ENCODE measurements around the gene WHRN.

WHRN gene

DNA sequence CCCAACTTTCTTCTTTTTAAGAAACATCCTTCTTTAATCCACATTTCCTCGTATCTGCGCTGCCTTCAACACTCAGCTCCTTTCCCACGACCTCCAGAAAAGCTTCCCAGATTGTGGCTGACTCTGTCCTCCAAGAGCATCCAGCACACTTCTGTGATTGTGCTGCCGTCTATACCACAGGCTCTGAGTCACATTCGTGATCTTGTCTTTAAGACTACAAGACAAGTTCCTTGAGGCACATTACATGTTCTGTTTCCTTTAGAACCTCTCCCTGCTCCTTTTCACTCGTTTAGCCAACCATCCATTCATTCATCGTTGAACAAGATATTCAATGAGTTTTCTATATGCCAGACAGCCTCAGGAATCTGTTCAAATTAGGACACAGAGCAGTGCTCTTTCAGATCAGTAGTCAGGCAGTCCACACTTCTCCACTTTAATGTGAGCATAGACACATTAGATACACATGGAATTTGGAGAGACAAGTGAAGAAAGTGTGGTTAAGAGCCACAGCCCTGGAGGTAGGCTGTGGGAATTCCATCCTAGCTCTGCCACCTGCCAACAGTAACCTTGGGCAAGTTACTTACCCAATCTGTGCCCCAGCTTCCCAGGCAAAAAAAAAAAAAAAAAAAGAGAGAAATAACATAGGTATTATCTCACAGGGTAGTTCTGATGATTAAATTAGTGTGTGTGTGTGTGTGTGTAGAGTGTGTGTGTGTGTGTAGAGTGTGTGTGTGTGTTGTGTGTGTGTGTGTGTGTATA lies 18.9 kb downstream of the WHRN start:
- in situ Hi-C loops (cut with MboI; ENCODE audit: low pct_unique_long_range_greater_than_20kb, low sequenced_read_pairs, unreplicated experiment): no loop called here
- TF ChIP-seq, protein P1, sequence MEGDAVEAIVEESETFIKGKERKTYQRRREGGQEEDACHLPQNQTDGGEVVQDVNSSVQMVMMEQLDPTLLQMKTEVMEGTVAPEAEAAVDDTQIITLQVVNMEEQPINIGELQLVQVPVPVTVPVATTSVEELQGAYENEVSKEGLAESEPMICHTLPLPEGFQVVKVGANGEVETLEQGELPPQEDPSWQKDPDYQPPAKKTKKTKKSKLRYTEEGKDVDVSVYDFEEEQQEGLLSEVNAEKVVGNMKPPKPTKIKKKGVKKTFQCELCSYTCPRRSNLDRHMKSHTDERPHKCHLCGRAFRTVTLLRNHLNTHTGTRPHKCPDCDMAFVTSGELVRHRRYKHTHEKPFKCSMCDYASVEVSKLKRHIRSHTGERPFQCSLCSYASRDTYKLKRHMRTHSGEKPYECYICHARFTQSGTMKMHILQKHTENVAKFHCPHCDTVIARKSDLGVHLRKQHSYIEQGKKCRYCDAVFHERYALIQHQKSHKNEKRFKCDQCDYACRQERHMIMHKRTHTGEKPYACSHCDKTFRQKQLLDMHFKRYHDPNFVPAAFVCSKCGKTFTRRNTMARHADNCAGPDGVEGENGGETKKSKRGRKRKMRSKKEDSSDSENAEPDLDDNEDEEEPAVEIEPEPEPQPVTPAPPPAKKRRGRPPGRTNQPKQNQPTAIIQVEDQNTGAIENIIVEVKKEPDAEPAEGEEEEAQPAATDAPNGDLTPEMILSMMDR (IDR thresholded peaks at IDR 0.05; ENCODE audit: extremely low read depth, insufficient read depth, missing control alignments): no peak

DNA sequence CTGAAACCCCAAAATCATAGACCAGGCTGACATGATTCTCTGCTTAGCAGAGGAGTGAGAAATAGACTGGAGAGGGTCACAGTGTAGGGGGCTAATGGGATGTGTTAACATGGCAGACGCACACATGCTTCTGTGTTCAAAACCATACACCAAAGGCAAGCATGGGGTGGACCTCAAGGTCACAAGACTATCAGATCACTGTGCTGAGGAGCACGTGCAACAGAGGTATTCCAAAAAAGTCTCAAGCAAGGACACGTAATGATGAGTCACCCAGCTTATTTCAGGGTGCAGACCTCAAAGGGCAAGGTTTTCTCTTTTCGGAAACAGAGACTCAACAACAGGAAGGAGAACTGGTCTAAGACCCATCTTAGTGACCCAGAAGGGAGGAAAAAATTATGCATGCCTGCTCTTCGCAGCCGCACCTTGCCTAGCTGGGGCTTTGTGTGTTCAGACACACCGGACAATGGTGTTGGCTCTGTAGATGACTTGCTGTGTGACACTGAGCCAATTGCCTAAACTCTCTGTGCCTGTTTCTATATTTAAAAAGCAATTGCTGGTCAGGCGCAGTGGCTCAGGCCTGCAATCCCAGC lies 20.3 kb downstream of the WHRN start:
- peak; percentile 42 for DNase-seq (ENCODE audit: low spot score)
- TF ChIP-seq, protein P1 (IDR thresholded peaks at IDR 0.05; ENCODE audit: extremely low read depth, insufficient read depth, missing control alignments): no peak
- in situ Hi-C loops (cut with MboI; ENCODE audit: low pct_unique_long_range_greater_than_20kb, low sequenced_read_pairs, unreplicated experiment): no loop called here

More for the DNA sequence above, 18.9 kb downstream of the WHRN start:
- no peak for DNase-seq (ENCODE audit: low spot score)

DNA sequence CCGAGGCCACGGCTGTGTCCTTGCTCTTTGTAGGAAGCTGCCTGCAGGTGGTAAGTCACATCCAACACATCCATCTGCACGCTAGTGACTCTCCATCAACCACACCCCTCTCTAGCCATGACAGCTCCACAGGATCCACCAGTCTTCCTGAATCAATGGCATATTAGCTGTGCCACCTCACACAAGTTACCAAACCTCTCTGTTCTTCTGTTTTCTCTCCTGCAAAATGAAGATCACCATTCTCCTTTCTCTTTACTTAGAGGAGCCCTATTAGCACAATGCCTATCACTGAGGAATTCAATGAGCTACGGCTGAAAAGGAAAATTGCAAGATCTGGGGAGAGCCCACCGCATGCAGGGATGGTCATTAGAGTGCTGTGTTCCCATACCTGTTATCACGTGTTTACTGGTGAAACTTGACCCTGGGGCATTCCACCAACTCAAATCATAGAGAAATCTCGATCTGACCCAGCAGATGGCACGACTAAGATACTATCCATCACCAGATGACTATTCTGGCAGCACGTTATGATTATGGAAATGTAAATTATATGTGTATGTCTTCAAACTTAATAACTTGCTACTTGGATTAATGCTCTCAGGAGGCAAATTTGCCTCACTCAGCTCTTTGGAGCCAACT lies 20.9 kb downstream of the WHRN start:
- DNase-seq (ENCODE audit: low spot score): no peak
- in situ Hi-C loops (cut with MboI; ENCODE audit: low pct_unique_long_range_greater_than_20kb, low sequenced_read_pairs, unreplicated experiment): no loop called here
- TF ChIP-seq, protein P1 (IDR thresholded peaks at IDR 0.05; ENCODE audit: extremely low read depth, insufficient read depth, missing control alignments): no peak

DNA sequence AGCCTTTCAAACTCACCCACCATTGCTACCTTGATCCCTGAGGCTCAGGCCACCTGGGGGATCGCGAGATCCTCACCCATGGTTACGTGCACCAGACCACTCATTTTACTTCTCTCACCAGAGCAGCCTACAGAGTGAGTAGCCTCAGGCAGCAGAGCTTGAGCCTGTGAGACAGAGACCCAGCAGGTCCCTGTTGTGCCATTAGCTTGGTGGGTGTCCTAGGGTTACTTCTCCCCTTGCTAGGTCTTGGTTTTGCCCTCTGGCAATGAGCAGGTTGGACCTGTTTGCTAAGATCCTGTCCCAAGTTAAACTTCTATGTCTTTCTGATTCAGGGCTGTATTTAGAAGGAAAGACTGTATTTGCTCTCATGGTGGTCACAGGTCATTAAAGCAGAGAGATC lies 21.8 kb downstream of the WHRN start:
- DNase-seq (ENCODE audit: low spot score): no peak
- in situ Hi-C loops (cut with MboI; ENCODE audit: low pct_unique_long_range_greater_than_20kb, low sequenced_read_pairs, unreplicated experiment): no loop called here
- TF ChIP-seq, protein P1 (IDR thresholded peaks at IDR 0.05; ENCODE audit: extremely low read depth, insufficient read depth, missing control alignments): no peak

DNA sequence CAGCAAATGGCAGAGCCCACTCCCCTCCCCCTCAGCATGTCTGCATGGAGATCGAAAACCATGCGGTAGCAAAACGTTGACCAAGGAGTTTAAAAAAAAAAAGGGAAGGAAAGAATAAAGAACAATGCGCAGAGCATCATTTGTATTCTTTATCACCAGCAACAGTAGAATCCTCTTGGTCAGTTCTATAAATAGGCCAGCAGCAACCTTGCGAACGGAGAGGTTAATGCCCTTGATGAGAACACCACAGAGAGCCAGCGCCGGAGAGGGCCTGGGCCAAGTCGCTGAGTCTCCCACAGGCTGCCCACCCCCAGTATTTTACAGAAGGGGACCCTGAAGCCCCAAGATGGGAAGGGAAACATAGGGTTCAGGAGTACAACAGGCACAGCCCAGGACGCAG lies 22.7 kb downstream of the WHRN start:
- in situ Hi-C loops (cut with MboI; ENCODE audit: low pct_unique_long_range_greater_than_20kb, low sequenced_read_pairs, unreplicated experiment): no loop called here
- DNase-seq (ENCODE audit: low spot score): no peak
- TF ChIP-seq, protein P1 (IDR thresholded peaks at IDR 0.05; ENCODE audit: extremely low read depth, insufficient read depth, missing control alignments): no peak

DNA sequence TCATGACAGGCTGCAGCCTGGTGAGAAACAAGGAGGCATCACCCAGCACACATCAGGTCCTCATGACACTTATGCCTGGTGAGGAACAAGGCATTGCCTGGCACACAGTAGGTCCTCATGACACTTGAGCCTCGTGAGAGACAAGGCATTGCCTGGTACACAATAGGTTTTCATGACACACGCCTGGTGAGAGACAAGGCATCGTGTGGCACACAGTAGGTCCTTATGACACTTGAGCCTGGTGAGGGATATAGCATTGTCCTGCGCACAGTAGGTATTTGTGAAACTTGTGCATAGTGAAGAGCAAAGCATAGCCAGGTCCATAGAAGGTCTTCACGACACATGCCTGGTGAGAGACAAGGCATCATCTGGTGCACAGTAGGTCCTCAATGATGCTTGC lies 23.5 kb downstream of the WHRN start:
- no peak for DNase-seq (ENCODE audit: low spot score)
- TF ChIP-seq, protein P1 (IDR thresholded peaks at IDR 0.05; ENCODE audit: extremely low read depth, insufficient read depth, missing control alignments): no peak
- in situ Hi-C loops (cut with MboI; ENCODE audit: low pct_unique_long_range_greater_than_20kb, low sequenced_read_pairs, unreplicated experiment): no loop called here
